ENCODE measurements around the gene CAMK2N1.
A peak's percentile ranks its signal among the peaks of the same experiment; 100 is the strongest.
"Not testable (repeated sequence)": the region's sequence is repeated elsewhere in the genome, so short reads cannot be mapped to it uniquely, and the experiment has no call there.

The CAMK2N1 gene

DNA sequence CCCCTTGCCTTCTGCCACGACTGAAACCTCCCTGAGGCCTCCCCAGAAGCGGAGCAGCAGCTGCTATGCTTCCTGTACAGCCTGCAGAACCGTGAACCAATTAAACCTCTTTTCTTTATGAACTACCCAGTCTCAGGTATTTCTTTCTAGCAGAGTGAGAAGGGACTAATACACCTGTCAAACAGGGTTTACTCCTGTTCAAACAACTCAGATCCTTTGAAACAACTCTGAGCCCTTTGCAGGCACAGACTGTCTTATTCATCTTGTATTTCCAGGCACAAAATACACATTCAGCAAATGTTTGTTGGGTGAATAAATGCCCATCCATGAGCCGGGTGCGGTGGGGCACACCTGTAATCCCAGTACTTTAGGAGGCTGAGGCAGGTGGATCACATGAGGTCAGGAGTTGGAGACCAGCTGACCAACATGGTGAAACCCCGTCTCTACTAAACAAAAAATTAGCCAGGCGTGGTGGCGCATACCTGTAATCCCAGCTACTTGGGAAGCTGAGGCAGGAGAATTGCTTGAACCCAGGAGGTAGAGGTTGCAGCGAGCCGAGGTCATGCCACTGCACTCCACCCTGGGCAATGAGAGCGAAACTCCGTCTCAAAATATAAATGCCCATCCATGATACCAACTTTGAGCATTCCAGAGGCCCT, 10.8 kb upstream of the CAMK2N1 start:
- not testable (repeated sequence) for DNase-seq (ENCODE audit: low read depth)

DNA sequence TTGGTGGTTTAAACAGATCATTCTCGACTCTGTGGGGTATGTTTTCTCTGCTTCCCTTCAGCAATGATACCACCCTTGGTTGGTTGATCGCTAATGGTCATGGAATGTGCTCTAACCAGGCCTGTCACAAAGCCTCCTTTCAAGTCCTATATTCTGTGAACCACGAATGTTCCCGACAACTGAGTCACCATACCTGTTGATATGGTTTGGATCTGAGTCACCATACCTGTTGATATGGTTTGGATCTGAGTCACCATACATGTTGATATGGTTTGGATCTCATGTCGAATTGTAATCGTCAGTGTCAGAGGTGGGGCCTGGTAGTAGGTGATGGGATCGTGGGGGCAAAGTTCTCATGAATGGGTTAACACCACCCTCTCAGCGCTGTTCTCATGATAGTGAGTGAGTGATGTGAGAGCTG, 10.2 kb upstream of the CAMK2N1 start:
- no peak for DNase-seq (ENCODE audit: low read depth)

DNA sequence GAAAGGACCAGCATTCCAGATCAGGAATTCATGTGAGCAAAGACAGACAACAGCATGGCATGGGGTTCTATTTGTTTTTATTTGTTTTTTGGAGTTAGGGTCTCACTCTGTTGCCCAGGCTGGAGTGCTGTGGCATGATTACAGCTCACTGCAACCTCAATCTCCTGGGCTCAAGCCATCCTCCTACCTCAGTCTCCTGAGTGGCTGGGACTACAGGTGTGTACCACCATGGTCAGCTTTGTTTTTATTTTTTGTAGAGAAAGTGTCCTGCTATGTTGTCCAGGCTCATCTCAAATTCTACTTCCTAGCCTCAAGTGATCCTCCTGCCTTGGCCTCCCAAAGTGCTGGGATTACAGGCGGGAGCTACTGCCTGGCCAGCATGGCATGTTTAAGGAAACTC, 9.7 kb upstream of the CAMK2N1 start:
- DNase-seq (ENCODE audit: low read depth), result no peak

DNA sequence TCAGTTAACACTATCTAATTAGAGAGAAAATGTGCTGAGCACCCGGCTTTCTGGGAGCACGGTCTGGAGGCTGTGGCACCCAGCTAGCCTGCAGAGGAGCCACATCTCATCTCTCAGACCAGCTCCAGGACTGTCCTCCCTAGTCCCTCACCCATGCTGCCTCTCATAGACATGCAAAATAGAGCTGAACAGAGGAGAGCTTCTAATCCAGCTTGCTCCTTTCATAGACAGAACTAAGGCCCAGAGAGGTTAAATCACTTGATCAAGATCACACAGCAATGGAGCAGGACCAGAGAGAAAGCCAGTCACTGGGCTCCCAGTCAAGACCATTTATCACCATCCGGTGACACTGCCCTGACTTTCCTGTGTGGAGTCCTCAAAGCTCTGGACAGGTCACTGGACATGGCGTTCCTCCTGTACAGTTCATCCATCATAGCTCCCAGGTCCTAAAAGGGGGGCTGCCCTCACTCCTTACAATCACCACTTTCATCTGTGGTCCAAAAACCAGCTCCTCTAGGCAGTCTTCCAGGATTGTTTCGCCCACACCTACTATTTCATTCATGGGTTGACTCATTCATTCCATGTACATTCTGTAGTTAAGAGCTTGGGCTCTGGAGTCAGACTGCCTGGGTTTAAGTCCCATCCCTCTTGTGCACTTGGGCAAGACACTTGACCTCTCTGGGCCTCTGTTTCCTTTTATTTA, 8.8 kb upstream of the CAMK2N1 start:
- DNase-seq (ENCODE audit: low read depth), result no peak

DNA sequence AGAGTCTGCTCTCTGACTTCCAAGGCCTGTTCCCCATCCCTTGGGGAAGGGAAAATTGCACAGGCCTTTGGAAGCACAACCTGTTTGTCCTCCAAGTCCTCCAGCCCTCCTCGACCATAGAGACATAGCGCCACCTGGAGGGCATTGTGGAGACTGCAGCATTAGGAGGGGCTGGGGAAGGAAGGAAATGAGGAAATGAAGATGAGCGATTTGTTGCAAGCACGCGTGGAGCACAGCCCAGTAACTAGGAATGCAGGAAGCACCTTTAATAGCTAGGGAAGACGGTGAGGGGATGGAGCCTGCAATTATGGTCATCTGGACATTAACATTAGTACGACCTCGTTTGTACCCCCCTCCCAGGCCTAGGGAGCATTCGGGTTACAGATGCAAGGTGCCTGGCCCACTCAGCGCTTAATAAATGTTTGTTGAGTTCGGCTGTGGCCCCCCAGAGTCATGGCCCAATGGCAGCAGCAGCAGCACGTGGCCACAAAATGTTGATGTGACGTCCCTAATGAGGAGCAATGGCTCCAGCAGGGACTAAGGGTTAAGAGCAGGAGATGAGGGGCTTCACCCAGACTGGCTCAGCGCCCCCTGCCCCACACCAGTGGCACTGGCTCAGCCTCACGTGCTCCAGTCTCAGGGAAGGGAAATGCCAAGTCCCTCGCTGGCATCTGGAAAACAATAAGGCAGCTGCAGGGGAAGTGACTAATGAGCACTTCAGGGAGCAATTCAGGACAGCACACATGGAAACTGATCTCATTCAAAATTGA, 8.0 kb upstream of the CAMK2N1 start:
- DNase-seq (ENCODE audit: low read depth), result peak; percentile 43

DNA sequence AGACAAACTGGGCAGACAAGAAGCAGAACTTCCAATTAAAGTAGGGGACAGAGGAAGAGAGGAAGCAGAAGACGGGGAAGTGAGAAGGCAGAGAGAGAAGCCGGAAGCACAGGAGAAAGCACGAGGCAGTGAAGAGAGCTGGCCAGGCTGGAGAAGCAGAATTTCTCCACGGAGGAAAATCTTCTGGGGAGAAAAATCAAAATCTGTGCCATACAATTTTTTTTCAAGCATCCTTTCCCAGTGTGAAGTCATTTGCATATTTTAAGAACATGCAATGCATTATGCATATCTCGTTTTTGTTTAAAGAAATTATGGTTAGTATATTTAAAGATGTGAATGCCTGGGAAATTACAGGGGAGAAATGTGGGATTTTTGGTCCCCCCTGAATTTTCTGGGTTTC, 7.3 kb upstream of the CAMK2N1 start:
- DNase-seq (ENCODE audit: low read depth), result no peak

DNA sequence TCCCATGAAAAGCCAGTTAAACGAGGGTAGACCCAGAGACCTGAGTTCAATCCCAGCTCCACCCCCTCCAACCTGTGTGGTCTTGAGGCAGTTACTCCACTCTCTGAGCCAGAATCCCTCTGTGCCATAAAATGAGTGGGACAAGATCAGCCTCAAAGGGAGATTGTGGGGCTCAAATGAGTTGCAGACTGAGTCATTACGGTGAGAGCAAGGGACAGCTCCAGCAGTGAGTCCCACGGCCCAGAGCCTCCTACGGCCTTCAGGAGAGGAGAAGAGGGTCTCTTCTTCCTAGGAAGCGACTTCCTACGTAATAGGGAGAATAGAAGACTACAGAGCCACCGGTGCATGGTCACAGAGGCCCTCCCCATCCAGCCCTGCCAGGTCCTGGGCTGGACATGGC, 6.7 kb upstream of the CAMK2N1 start:
- DNase-seq (ENCODE audit: low read depth), result no peak

DNA sequence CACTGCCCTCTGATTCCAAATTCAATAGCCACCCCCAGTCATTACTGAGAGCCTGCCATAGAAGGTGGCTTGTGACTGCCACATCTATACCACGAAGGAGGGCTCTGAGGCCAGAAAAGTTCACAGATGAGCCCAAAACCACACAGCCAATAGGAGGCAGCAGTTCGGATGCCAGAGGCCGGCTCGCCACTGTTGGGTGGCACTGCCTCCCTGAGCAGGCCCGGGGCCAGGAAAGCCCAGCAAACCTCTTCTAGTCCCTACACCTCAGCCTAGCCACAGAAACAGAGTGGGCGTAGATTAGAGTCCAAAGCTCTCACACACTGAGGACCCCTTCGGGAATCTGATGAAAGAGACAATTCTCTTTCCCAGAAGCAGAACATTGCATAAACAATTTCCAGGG, 5.9 kb upstream of the CAMK2N1 start:
- DNase-seq (ENCODE audit: low read depth), result no peak

DNA sequence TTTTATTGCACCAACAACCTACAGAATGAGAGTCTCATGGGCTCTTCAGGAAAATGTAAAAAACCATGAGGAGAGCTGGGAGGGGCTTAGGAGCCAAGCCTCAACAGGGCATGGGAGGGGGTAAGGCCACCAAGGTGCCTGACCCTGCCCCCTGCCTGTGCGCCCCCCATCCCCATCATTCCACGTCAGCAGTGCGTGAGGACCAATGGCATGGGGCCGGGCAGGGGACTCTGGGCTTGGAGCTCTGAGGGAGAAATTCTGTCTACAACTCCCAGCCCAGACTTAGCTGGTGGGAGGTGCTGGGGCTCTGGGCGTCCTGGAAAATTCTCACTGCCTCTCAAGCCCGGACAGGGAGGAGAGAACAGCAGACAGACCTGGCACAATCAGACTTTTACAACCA, 5.2 kb upstream of the CAMK2N1 start:
- DNase-seq (ENCODE audit: low read depth), result no peak

DNA sequence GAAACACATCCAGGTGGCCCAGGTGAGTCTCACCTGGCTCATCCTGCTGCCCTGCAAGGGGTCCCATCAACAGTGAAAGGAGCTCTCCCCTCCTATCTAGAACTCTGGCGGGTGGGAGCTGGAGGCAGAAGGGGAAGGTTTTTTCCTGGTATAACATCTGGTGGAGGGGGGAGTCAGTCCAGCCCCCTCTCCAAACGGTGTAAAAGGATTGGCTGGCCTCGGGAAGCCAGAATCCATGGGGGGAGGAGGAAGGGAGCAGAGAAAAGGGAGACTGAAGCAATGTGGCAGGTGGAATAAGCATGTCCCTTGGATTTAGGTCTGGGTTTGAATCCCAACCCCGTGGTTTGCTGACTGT, 1.2 kb upstream of the CAMK2N1 start:
- DNase-seq (ENCODE audit: low read depth), result no peak

DNA sequence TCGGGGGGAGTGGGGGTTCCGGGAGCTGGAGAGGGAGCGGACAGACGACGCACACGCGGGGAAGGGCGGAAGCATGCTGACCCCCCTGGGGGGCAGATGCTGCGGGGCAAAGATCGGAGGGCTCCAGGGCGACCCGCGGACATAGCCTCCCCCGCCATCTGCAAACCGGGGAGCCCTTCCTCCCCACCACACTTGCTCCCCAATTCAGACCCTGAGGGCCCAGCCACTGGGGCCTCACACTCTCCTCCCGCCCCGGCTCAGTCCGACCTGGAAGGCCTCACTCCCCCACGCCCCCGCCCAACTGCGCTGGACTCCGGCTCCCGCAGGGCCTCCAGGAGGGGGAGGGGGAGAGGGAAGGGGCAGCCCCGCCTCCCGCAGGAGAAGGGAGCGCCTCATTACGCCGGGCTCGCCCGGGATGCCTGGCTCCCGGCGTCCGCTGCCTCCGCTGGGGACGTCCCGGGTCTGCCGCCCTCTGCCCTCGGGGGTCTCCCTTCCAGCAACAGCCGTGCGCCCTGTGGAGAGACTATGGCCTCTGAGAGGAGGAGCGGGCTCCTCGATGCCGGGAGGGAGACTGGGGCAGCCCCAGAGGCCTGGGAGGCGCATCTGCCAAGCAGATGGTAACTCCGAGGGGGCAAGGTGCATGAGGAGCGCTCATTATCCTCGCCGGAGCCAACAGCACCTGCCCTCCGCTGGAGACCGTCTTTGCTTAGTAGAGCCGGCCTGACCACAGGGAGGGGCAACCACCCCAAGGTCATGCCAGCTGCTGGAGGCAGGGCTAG, 636 bp upstream of the CAMK2N1 start:
- no peak for DNase-seq (ENCODE audit: low read depth)

DNA sequence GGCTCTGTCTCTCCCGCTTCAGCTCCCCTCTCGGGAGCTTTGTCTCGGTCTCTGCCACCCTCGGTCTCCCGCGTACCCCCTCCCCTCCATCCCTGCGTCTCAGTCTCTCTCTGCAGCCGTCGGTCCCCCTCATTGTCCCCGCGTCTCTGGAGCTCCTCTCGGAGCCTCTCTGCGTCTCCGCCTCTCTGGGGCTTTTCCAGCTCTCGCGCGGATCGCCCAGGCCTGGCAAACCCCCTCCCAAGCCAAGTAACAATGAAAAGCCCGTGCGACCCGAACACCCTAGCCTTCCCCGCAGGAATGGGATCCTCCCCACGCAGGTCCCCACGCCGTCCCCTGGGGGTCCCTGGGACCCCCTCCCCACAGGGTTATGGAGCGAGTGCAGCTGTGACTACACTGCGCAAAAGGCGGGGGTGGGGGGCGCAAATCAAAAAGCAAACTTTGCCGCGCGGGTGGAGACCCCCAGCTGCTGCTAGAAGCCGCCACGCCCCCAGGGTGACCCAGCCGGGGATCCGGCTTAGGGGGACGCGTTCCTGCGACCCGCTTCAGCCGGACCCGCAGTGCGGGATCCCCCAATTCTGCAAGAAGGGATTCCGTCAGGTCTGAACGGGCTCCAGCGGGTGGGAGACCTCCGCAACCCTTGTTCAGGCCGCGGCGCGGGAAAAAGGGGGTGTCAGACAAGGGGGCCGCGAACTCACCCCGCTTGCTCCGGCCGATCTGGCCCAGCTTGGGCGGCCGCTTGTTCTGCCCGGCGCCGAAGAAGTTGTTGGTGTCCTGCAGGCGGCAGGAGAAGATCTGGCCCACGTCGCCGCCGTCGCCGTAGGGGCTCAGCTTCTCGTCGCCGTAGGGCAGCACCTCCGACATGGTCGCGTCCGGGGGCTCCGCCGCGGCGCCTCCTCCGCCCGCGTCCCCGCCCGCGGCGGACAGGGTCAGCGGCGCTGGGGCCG, 1.2 kb downstream of the CAMK2N1 start:
- no peak for DNase-seq (ENCODE audit: low read depth)

DNA sequence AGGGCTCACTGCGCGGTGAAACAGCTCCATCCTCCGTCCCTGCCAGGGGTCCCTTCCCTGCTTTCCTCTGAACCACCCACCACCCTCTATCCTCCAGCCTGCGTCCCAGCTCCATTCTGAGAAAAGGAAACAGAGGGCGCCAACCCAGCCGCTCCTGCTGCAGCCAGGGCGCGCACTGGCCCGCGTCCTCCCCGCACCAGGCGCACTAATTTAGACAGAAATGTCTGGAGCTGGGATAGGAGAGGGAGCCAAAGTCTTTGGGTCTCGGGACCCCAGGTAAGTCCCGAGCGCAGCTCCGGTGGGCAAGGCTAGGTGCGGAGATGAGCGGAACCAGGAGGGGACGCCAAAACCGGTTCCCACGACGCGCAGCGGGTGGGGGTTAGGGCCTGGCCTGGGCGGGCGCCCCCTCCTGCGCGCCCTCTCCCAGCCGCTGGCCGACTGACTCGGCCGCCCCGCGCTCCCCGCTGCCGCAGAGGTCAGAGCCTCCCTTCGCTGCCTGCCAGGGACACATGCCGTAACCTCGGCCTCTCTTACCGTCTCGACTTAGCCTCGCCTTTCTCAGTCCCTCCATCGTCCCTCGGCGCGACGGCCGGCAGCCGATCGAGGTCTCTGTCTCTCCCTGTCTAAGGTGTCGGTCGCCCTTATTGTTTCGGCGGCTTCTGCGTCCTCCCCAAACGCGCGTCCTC, 2.0 kb downstream of the CAMK2N1 start:
- DNase-seq (ENCODE audit: low read depth), result no peak

DNA sequence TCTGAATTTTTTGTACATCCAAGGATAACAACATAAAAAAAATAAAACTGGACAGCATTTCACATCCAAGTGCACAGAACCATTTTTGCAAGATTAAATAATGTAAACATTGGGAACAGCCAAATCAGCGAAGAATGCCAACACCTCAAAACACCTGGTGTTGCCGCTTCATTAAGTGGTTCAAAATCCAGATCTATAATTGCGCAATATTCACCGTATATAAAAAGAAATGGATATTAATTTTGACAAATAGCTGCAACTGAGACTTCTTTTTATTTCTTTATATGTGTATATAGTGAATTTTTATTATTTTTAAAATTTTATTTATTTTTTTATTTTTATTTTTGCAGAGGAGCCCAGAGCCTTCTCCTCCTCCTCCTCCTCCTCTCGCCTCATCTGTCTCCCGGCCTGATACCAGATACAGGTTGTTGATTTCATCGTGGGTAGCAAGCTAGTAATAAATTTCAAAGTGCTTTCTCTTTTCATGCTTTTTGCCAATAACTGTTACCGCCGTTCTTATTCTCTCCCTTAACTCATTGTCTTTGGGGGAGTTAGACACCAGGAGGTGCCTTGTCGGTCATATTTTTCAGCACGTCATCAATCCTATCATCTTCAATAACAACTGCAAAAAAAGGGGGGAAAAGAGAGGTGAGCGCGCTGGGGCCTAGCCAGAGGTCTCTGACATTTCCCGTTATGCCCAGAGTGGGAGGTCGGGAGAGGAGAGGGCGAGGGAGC, 2.7 kb downstream of the CAMK2N1 start:
- no peak for DNase-seq (ENCODE audit: low read depth)

DNA sequence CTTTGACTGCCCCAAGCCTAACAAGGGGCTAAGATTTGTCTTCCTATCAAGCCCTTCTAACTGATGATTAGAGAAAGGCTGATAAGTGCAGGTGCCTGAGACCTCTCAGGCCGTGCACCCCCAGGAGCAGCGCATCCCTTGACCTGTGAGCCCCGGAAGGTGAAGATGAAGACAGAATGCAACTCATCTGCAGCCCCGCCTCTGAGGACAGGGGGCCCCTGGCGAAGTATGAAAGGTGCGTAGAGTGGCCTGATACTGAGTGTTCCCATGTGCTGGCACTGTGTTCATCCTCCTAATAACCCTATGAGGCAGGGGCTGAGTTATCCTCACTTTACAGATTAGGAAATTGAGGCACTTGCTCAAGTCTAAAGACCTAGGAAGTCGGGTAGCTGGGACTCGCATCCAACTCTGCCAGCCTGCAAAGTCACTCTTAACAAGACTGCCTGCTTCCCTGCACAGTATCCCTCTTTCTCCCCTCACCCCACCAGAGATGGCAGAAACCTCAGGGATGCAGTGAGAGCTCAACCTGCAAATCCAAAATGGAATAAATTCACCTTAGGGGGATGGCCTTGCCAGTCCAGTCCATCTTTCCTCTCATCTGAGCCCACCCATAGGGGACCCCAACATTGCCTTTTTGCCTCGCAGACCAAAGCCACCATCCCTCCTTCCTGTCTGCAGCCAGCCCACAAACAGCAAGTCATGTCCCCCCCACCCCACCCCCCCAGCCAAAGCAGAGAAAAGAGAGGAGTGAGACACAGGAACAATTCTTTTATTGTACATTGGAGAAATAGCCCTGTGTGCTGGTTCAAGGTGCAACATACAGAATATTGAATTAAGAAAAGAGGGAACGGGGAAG, 4.1 kb downstream of the CAMK2N1 start:
- DNase-seq (ENCODE audit: low read depth), result no peak

DNA sequence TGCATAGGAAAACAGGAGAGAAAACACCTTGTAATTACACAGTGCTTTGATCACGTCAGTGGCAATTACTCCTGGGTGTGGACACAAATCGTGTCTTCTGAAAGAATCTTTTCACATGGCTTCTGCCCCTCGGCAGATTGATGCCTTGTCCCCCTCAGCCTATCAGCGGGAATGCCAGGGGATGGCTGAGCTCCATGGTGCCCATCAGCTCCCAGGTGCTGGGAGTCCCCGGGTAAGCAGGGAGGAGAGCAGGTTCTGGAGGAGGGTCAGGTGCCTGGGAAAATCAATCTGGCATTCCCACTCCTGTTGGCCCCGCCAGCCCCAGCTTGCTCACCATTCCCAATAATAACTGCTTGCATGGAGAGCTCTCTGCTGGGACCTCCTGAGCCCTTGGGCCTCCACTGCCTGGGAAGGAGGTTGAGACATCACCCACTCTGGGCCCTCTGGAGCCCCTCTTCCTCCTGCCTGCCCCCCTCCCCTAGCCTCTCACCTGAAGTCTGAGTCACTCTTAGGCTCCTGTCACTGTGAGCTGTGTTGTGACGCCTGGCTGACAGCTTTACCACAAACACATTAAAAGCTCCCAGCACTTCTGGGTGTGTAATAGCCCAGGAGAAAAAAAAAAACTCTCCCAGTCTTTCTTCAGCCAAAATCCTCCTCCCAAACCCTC, 4.9 kb downstream of the CAMK2N1 start:
- DNase-seq (ENCODE audit: low read depth), result no peak

DNA sequence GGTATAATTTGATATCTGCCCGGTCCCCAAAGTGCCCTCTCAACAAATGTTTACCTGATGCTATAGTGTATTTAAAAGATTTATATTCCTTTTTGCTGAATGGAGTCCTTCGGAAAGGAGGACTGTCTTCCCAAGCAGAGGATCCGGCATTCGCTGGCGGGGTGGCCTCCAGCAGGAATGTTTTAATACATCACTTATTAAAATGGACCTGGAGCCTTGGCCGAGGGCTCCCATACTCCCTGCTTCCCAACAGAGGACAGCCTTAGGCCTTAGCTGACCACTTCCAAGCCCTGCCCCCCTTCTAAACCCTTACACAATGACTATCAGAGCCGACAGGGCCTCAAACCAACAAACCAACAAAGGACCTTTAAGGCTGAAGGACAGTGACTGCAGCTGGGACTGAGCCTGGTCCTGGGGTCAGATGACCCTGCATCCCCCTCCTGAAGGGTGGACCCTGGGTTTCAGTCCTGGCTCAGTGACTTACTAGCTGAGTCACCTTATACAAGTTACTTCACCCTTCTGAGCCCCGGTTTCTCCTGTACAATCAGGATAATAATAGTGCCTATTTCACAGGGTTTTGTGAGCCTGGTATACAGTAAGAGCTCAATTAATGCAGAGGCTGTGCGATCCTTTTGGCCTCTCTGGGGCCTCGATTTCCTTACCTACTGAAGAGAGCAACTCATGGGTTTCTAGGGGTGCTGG, 5.6 kb downstream of the CAMK2N1 start:
- DNase-seq (ENCODE audit: low read depth), result no peak

DNA sequence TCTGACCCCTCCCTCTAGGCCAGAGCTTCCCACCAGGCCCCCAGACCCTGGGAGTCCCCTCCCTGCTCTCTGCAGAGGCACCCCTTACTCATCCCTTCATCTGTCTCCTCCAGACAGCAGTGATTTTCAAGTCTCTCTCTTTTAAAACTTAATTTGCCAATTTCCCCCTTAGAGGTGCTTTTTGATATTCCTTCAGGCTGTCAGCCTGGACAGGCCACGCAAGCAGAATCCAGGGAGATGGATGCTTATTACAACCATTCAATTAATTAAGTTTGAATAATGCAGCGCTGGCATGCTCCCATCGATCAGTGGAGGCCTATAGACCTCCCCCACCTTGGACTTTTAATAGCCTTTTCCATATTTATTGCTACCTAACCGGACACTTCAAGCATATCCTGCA, 6.2 kb downstream of the CAMK2N1 start:
- DNase-seq (ENCODE audit: low read depth), result no peak
